SU-DHL-6 (cell line): ENCODE measurements around the gene RANBP1.

Experiments used
- H2AFZ ChIP-seq: fragments of 200-600 bp; sonication (generic); 2 replicates; pipeline ENCODE4 v1.6.1; 2014; ENCODE audit warnings: low read depth, mild to moderate bottlenecking, moderate library complexity, mixed read lengths, antibody characterized with exemption, low read length; ENCODE audit not compliant: severe bottlenecking
- H3F3A ChIP-seq: fragments of 200-600 bp; shearing (Covaris generic); 2 replicates; pipeline ENCODE4 v1.6.0; 2016; ENCODE audit warnings: antibody characterized with exemption, mild to moderate bottlenecking; ENCODE audit not compliant: insufficient read depth
- H3K27ac ChIP-seq: fragments of 200-600 bp; sonication (generic); 2 replicates; pipeline ENCODE4 v1.5.1; 2016; ENCODE audit warnings: low read depth, mild to moderate bottlenecking, low read length, moderate library complexity, mixed read lengths
- H3K27me3 ChIP-seq: fragments of 200-600 bp; sonication (generic), shearing (Covaris generic); 2 replicates; pipeline ENCODE4 v1.6.0; 2014; ENCODE audit warnings: mild to moderate bottlenecking, low read length
- H3K36me3 ChIP-seq: fragments of 200-600 bp; sonication (generic); 2 replicates; pipeline ENCODE4 v1.6.1; 2014; ENCODE audit warnings: mild to moderate bottlenecking, low read length, mixed read lengths
- H3K4me2 ChIP-seq: fragments of 300-600, 200-600 bp; shearing (Covaris generic), sonication (generic); 2 replicates; pipeline ENCODE4 v1.6.0; 2014; ENCODE audit warnings: low read length, low read depth, mild to moderate bottlenecking; ENCODE audit not compliant: poor library complexity, severe bottlenecking
- H3K4me3 ChIP-seq: fragments of 200-600 bp; sonication (generic); 2 replicates; pipeline ENCODE4 v1.5.1; 2014; ENCODE audit warnings: antibody characterized with exemption, low read length, mild to moderate bottlenecking, mixed read lengths; ENCODE audit not compliant: insufficient read depth, poor library complexity, severe bottlenecking
- H3K79me2 ChIP-seq: fragments of 200-600 bp; sonication (generic); 2 replicates; pipeline ENCODE4 v1.6.1; 2014; ENCODE audit warnings: mild to moderate bottlenecking, low read length, moderate library complexity; ENCODE audit not compliant: insufficient read depth
- H3K9ac ChIP-seq: fragments of 200-600 bp; sonication (generic); 2 replicates; pipeline ENCODE4 v1.7.0; 2014; ENCODE audit warnings: mild to moderate bottlenecking, low read length
- H3K9me2 ChIP-seq: fragments of 200-600 bp; sonication (generic); replicated peaks from 2 replicates; pipeline ENCODE4 v1.6.1; 2014; ENCODE audit warnings: low read length; ENCODE audit not compliant: insufficient read depth
- H3K9me3 ChIP-seq: fragments of 200-600 bp; sonication (generic); 2 replicates; pipeline ENCODE4 v1.6.1; 2014; ENCODE audit warnings: low read length, mixed read lengths; ENCODE audit not compliant: insufficient read depth
- H4K20me1 ChIP-seq: fragments of 200-600 bp; sonication (generic); 2 replicates; pipeline ENCODE4 v1.6.1; 2014; ENCODE audit warnings: low read depth, mild to moderate bottlenecking, antibody characterized with exemption, low read length, moderate library complexity, mixed read lengths
- CTCF ChIP-seq: fragments of 200-600 bp; sonication (generic); IDR thresholded peaks from one replicate; pipeline ENCODE4 v1.5.1; 2017; ENCODE audit warnings: antibody characterized with exemption, mild to moderate bottlenecking, low read length, moderate library complexity; ENCODE audit not compliant: insufficient read depth, poor library complexity, severe bottlenecking

RANBP1 gene

GRCh38 chr22:20176421-20177085, 60.6 kb downstream of the RANBP1 start:
- H3F3A ChIP-seq = no peaks in the 10 kb centered on the region
- no peaks in the 10 kb centered on the region for H4K20me1 ChIP-seq
- H3K4me3 ChIP-seq = no peak overlapping the region
- H3K4me2 ChIP-seq = no peak overlapping the region
- no peaks in the 10 kb centered on the region for H3K27me3 ChIP-seq
- no peaks in the 10 kb centered on the region for H3K9me2 ChIP-seq
- H3K27ac ChIP-seq = no peak overlapping the region
- H3K9ac ChIP-seq = no peak overlapping the region
- no peaks in the 10 kb centered on the region for H3K36me3 ChIP-seq
- H3K9me3 ChIP-seq = no peaks in the 10 kb centered on the region
- H3K79me2 ChIP-seq = no peaks in the 10 kb centered on the region
- H2AFZ ChIP-seq = no peak overlapping the region
- no peak for TF ChIP-seq CTCF
